B cell (primary cell): Measurements from ENCODE around the gene PLK3. TPM values are rescaled to one million over a fixed set of nuclear protein-coding genes. Genes with fewer than 3 reads are reported as not detected.

ENCODE experiments used
- ATAC-seq: fragments of 200-7000 bp; cut with Tn5 transposase; one replicate; pipeline ENCODE4 v1.10.0; 2021; ENCODE audit warnings: low read depth, mild to moderate bottlenecking, moderate number of reproducible peaks, moderate library complexity
- CTCF ChIA-PET: fragments of 350-600 bp; sonication (Branson Sonifier 250); formaldehyde crosslinking; loops from one replicate; lab custom pipeline; 2021; ENCODE audit warnings: antibody characterized with exemption, inconsistent platforms; lab: Charles Lee
- POLR2A ChIA-PET: fragments of 350-600 bp; sonication (Branson Sonifier 250); formaldehyde crosslinking; loops from one replicate; lab custom pipeline; 2021; ENCODE audit warnings: antibody characterized with exemption; lab: Charles Lee
- DNase-seq: peaks from one replicate; pipeline ENCODE4 v3.0.0; 2013
- H2AFZ ChIP-seq: 2 replicates; pipeline ENCODE4 v1.6.1; 2012; ENCODE audit warnings: mild to moderate bottlenecking, low read depth, low read length; ENCODE audit not compliant: insufficient read depth, poor library complexity, severe bottlenecking
- H3K27ac ChIP-seq, 2 donors: 1 replicate in 1 of 2; 2 replicates in 1 of 2; pipeline ENCODE4 v1.5.1; 2012 to 2013; ENCODE audit warnings: low read length in 2 of 2, mild to moderate bottlenecking in 2 of 2, moderate library complexity in 1 of 2
- H3K27me3 ChIP-seq, 4 experiments: fragments of 200-600 bp in 1 of 4; sonication (generic) in 1 of 4; replicated peaks in 1 of 4; 1 replicate in 2 of 4; 2 replicates in 2 of 4; pipeline versions ENCODE4 v1.6.1 to v1.7.0; 2013 to 2016; ENCODE audit warnings: low read length in 3 of 4, mild to moderate bottlenecking in 2 of 4, mixed read lengths in 1 of 4, moderate library complexity in 1 of 4; ENCODE audit not compliant: insufficient read depth in 4 of 4, control insufficient read depth in 3 of 4; ENCODE audit errors: control extremely low read depth in 1 of 4
- H3K36me3 ChIP-seq, 2 experiments: replicated peaks in 1 of 2; 1 replicate in 1 of 2; 2 replicates in 1 of 2; pipeline versions ENCODE4 v1.6.1 to v1.7.1; 2013; ENCODE audit warnings: low read length in 1 of 2; ENCODE audit not compliant: insufficient read depth in 2 of 2, control insufficient read depth in 1 of 2; ENCODE audit errors: control extremely low read depth in 1 of 2, extremely low read depth in 1 of 2
- H3K4me1 ChIP-seq, 2 donors: fragments of 200-600 bp in 1 of 2; sonication (generic) in 1 of 2; 1 replicate in 1 of 2; 2 replicates in 1 of 2; pipeline versions ENCODE4 v1.5.1 to v1.6.1; 2013 to 2017; ENCODE audit warnings: low read length in 2 of 2; ENCODE audit not compliant: control insufficient read depth in 2 of 2, insufficient read depth in 2 of 2
- H3K4me2 ChIP-seq: replicated peaks from 2 replicates; pipeline ENCODE3; 2012; ENCODE audit warnings: mild to moderate bottlenecking, low read depth, low read length; ENCODE audit not compliant: poor library complexity, severe bottlenecking
- H3K4me3 ChIP-seq, 5 experiments: fragments of 200-600 bp in 1 of 5; sonication (generic) in 1 of 5; 1 replicate in 3 of 5; 2 replicates in 2 of 5; pipeline versions ENCODE4 v1.5.1 to v1.7.0; 2011 to 2016; ENCODE audit warnings: low read length in 4 of 5, mild to moderate bottlenecking in 4 of 5, low read depth in 2 of 5, control low read depth in 1 of 5, moderate library complexity in 1 of 5; ENCODE audit not compliant: insufficient read depth in 1 of 5; ENCODE audit errors: control extremely low read depth in 1 of 5, extremely low read depth in 1 of 5
- H3K79me2 ChIP-seq: fragments of 200-600 bp; sonication (generic); one replicate; pipeline ENCODE4 v1.6.0; 2016; ENCODE audit warnings: low read length; ENCODE audit not compliant: control insufficient read depth, insufficient read depth
- H3K9ac ChIP-seq: fragments of 200-600 bp; sonication (generic); 2 replicates; pipeline ENCODE4 v1.6.1; 2017; ENCODE audit warnings: mild to moderate bottlenecking, low read length, moderate library complexity
- H3K9me3 ChIP-seq, 3 donors: one replicate each; pipeline versions ENCODE4 v1.6.1 to v1.7.1; 2013; ENCODE audit warnings: low read length in 2 of 3; ENCODE audit not compliant: control insufficient read depth in 2 of 3, insufficient read depth in 1 of 3; ENCODE audit errors: control extremely low read depth in 1 of 3
- H4K20me1 ChIP-seq: 2 replicates; pipeline ENCODE4 v1.6.0; 2012; ENCODE audit warnings: mild to moderate bottlenecking, low read length; ENCODE audit not compliant: insufficient read depth, control insufficient read depth, poor library complexity, severe bottlenecking
- H3K27ac Mint-ChIP-seq: one replicate; pipeline ENCODE4 v1.8.0; 2021; ENCODE audit warnings: mixed read lengths
- H3K27me3 Mint-ChIP-seq: one replicate; pipeline ENCODE4 v1.8.0; 2021; ENCODE audit warnings: mixed read lengths
- H3K4me1 Mint-ChIP-seq: one replicate; pipeline ENCODE4 v1.8.0; 2021; ENCODE audit warnings: mixed read lengths
- H3K4me3 Mint-ChIP-seq: one replicate; pipeline ENCODE4 v1.8.0; 2021; ENCODE audit warnings: mixed read lengths
- H3K9me3 Mint-ChIP-seq: one replicate; pipeline ENCODE4 v1.8.0; 2022; ENCODE audit warnings: mixed read lengths; ENCODE audit not compliant: insufficient read depth
- EZH2 ChIP-seq: IDR thresholded peaks from 2 replicates; pipeline ENCODE4 v1.6.1; 2012; ENCODE audit warnings: borderline replicate concordance, low read depth, mild to moderate bottlenecking, moderate library complexity, low read length; ENCODE audit not compliant: insufficient read depth, poor library complexity, severe bottlenecking
- WGBS: methylation state at CpG from one replicate; pipeline ENCODE4 v1.1.5; 2013; ENCODE audit warnings: missing lambda C conversion rate; ENCODE audit not compliant: insufficient coverage; 5-methylcytosine and 5-hydroxymethylcytosine counted together
- intact Hi-C: fragments of 100-400 bp; cut with micrococcal nuclease; formaldehyde crosslinking; loops from one replicate; pipeline ENCODE4 v1.10.0; 2022
- polyA plus RNA-seq: library from polyadenylated mRNA; depleted of rRNA; stranded (reverse); fragments of >200 nt; gene quantifications from 2 replicates; pipeline ENCODE4 v1.2.3, GENCODE V29; 2012
- total RNA-seq, 2 donors: library from RNA; stranded (reverse); fragments of 120-200 nt in 1 of 2; gene quantifications; 1 replicate in 1 of 2; 2 replicates in 1 of 2; pipeline versions ENCODE4 v1.2.3 to v1.2.4, GENCODE V29; 2013 to 2022
- TF ChIP-seq, protein P1 (sequence below): fragments of 200-600 bp; IDR thresholded peaks from one replicate; pipeline ENCODE4 v1.8.0; 2022; ENCODE audit warnings: antibody characterized with exemption, mild to moderate bottlenecking

PLK3 gene
- total and polyA plus RNA-seq, 2 donors (not counting 1 experiment from before 2014, with no cell fraction given), result 35.9 to 93.5 TPM

DNA sequence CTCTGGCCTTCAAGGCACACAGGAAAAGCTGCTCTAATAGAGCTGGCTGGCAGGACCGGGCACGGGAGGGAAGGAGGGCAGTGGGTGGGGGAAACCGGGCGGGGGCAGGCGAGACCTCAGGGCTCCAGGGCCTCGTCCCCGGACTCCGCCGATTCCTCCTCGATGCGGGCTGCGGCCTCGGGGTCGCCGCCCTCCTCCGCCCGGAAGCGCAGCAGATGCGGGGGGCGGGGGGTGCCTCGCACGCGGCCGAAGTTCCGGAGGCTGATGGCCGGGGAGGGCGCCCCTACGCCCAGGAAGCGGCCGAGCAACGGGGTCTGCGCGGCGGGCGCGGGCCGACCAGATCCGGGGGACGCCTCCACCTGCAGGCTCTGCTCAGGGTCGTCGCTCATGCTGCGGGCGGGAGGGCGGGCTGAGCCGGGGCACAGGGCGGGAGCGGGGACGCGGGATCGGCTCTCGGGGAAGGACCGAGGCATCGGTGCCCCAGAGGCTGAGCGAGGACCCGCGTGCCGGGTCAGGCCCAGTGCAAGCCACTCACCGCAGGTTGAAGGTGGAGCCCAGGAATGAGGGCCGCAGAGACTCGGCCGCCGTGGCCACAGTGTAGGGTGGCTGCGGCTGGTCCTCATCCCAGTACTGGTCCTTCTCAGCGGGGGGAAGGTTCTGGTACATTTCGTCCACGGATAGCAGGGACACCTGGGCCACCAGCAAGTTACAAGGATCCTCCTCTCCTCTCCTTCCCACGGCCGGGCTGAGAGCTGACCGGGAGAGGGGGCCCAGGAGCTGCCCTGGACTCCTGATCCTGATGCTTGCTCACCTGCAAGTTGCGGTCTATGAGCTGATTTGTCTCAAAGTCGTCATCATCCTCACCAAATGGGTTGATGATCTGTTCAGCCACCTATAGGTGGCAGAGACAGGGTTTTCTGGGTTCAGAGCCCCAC lies 15.8 kb upstream of the PLK3 start:
- H3K27ac ChIP-seq, result peak overlapping the region; percentile 40 to 58
- Mint-ChIP-seq H3K9me3 (no peaks in the 10 kb centered on the region), H3K27ac (peak overlapping the region; percentile 83), H3K4me1 (peaks cover 35% of the 10 kb centered on the region), H3K4me3 (peak overlapping the region; percentile 82), H3K27me3 (no peaks in the 10 kb centered on the region)
- peak overlapping the region; percentile 90 for H3K4me2 ChIP-seq
- intact Hi-C loops, result loop anchor here (5.0 kb wide), 2 partner anchors 203 to 903 kb away; partner anchors contain the start of genes EIF2B3, GPBP1L1 and TMEM69
- ChIA-PET CTCF (interaction anchor here (0.6 to 5.5 kb wide), 13 partner anchors 9 to 705 kb away, joined by 3 to 44 read pairs (median 4); partner anchors contain the start of genes HECTD3, PLK3, RNU5D-1 and RPS8), POLR2A (interaction anchor here (0.6 to 3.1 kb wide), 9 partner anchors 9 to 519 kb away, joined by 3 to 25 read pairs (median 4); partner anchors contain the start of genes PLK3 and RPS8)
- ATAC-seq (peak; percentile 34), DNase-seq (peak; percentile 56)
- no peaks in the 10 kb centered on the region for H3K27me3 ChIP-seq
- TF ChIP-seq, protein P1, sequence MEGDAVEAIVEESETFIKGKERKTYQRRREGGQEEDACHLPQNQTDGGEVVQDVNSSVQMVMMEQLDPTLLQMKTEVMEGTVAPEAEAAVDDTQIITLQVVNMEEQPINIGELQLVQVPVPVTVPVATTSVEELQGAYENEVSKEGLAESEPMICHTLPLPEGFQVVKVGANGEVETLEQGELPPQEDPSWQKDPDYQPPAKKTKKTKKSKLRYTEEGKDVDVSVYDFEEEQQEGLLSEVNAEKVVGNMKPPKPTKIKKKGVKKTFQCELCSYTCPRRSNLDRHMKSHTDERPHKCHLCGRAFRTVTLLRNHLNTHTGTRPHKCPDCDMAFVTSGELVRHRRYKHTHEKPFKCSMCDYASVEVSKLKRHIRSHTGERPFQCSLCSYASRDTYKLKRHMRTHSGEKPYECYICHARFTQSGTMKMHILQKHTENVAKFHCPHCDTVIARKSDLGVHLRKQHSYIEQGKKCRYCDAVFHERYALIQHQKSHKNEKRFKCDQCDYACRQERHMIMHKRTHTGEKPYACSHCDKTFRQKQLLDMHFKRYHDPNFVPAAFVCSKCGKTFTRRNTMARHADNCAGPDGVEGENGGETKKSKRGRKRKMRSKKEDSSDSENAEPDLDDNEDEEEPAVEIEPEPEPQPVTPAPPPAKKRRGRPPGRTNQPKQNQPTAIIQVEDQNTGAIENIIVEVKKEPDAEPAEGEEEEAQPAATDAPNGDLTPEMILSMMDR, result peak; percentile 17
- TF ChIP-seq EZH2, result no peak
- H3K4me1 ChIP-seq, result peaks cover 25 to 34% of the 10 kb centered on the region in 2 donors
- peak overlapping the region; percentile 64 for H3K9ac ChIP-seq
- peak overlapping the region; percentile 85 for H2AFZ ChIP-seq
- H3K4me3 ChIP-seq, result peak overlapping the region in 4 of 5 experiments; percentile 38 to 69 (median 56)
- H4K20me1 ChIP-seq, result peaks cover 4% of the 10 kb centered on the region
- WGBS, result 9% methylated on average over 67 of the region's 71 CpGs
- H3K9me3 ChIP-seq, result no peaks in the 10 kb centered on the region
- H3K79me2 ChIP-seq, result no peaks in the 10 kb centered on the region
- H3K36me3 ChIP-seq, result peaks cover 0 to 21% of the 10 kb centered on the region in 2 experiments
